HL-60 (cell line): Measurements from ENCODE around the gene BRCA2.

Experiments used
- DNase-seq, 2 experiments: peaks; one replicate each; pipeline ENCODE4 v3.0.0-alpha.2; 2010 to 2020; ENCODE audit warnings: low read depth in 1 of 2, low spot score in 1 of 2
- H3K27ac ChIP-seq: fragments of 250-450 bp; sonication (Bioruptor Pico); replicated peaks from 2 replicates; pipeline ENCODE4 v1.5.1; 2020; ENCODE audit warnings: mild to moderate bottlenecking, moderate library complexity
- H3K27me3 ChIP-seq: fragments of 250-450 bp; sonication (Bioruptor Pico); 2 replicates; pipeline ENCODE4 v1.5.1; 2021; ENCODE audit warnings: mild to moderate bottlenecking, moderate library complexity; ENCODE audit not compliant: insufficient read depth, poor library complexity, severe bottlenecking
- H3K4me3 ChIP-seq: replicated peaks from 2 replicates; pipeline ENCODE4 v1.5.1; 2011; ENCODE audit warnings: mild to moderate bottlenecking, control low read depth, low read length; ENCODE audit not compliant: insufficient read depth
- CTCF ChIP-seq: IDR thresholded peaks from one replicate; pipeline ENCODE4 v1.5.1; 2011; ENCODE audit warnings: low read length, control low read depth, inconsistent platforms; ENCODE audit not compliant: insufficient read depth
- GABPA ChIP-seq: IDR thresholded peaks from 2 replicates; pipeline ENCODE4 v1.6.1; 2012; ENCODE audit warnings: low read depth
- POLR2AphosphoS5 ChIP-seq: IDR thresholded peaks from 2 replicates; pipeline ENCODE4 v1.6.1; 2012; ENCODE audit warnings: low read depth
- REST ChIP-seq: IDR thresholded peaks from 2 replicates; pipeline ENCODE4 v1.6.1; 2012; ENCODE audit warnings: low read depth; ENCODE audit not compliant: insufficient replicate concordance
- SPI1 ChIP-seq: IDR thresholded peaks from 2 replicates; pipeline ENCODE4 v1.6.1; 2012; ENCODE audit warnings: low read depth, mild to moderate bottlenecking, borderline replicate concordance

The BRCA2 gene

GRCh38 chr13:32428581-32429432, 113.5 kb downstream of the BRCA2 start:
- DNase-seq = peak in 1 of 2 experiments; percentile 52

GRCh38 chr13:32429433-32429909, 114.2 kb downstream of the BRCA2 start:
- DNase-seq = no peak
- Histone ChIP-seq H3K27me3 (no peaks in the 10 kb centered on the region), H3K4me3 (no peak overlapping the region), H3K27ac (no peak overlapping the region; the same call in 1 of the 2 replicates)
- no peak for TF ChIP-seq REST
- TF ChIP-seq GABPA = no peak
- no peak for TF ChIP-seq POLR2AphosphoS5
- no peak for TF ChIP-seq CTCF
- no peak for TF ChIP-seq SPI1

More at GRCh38 chr13:32428581-32429432, 113.5 kb downstream of the BRCA2 start:
- Histone ChIP-seq H3K27ac (peak overlapping the region; percentile 68), H3K4me3 (peak overlapping the region; percentile 70), H3K27me3 (no peaks in the 10 kb centered on the region)
- TF ChIP-seq SPI1 = no peak
- TF ChIP-seq CTCF = no peak
- no peak for TF ChIP-seq POLR2AphosphoS5
- no peak for TF ChIP-seq GABPA
- no peak for TF ChIP-seq REST

- H3K27me3 ChIP-seq = no peaks in the 10 kb centered on the region
- DNase-seq = peak in 1 of 2 experiments; percentile 29
- TF ChIP-seq POLR2AphosphoS5 (no peak), REST (no peak), CTCF (no peak), SPI1 (no peak), GABPA (no peak)
- H3K4me3 ChIP-seq = no peak overlapping the region
- no peak overlapping the region for H3K27ac ChIP-seq
Measured at GRCh38 chr13:32430018-32430747, 114.9 kb downstream of the BRCA2 start.
